Effector memory CD8-positive, alpha-beta T cell (primary cell): Measurements from ENCODE around the gene GSX2.
"Not testable (repeated sequence)": the region's sequence is repeated elsewhere in the genome, so short reads cannot be mapped to it uniquely, and the experiment has no call there.

Experiments
- ATAC-seq: fragments of 150-1000 bp; cut with Tn5 transposase; replicated peaks from 2 replicates; pipeline ENCODE4 v1.10.0; 2021; ENCODE audit warnings: mild to moderate bottlenecking, moderate library complexity
- DNase-seq, 3 experiments: peaks; one replicate each; pipeline ENCODE4 v3.0.0; 2021
- H3K27ac Mint-ChIP-seq, 2 donors: one replicate each; pipeline ENCODE4 v1.8.0; 2022; ENCODE audit warnings: mild to moderate bottlenecking in 2 of 2, mixed read lengths in 2 of 2, moderate library complexity in 2 of 2
- H3K27me3 Mint-ChIP-seq, 2 donors: one replicate each; pipeline ENCODE4 v1.8.0; 2022; ENCODE audit warnings: mixed read lengths in 2 of 2
- H3K36me3 Mint-ChIP-seq: one replicate; pipeline ENCODE4 v1.8.0; 2022; ENCODE audit warnings: mild to moderate bottlenecking, moderate library complexity, mixed read lengths; ENCODE audit not compliant: insufficient read depth
- H3K4me1 Mint-ChIP-seq, 2 donors: one replicate each; pipeline ENCODE4 v1.8.0; 2022; ENCODE audit warnings: low read depth in 2 of 2, mixed read lengths in 2 of 2
- H3K4me3 Mint-ChIP-seq, 2 donors: one replicate each; pipeline ENCODE4 v1.8.0; 2022; ENCODE audit warnings: mild to moderate bottlenecking in 2 of 2, mixed read lengths in 2 of 2, moderate library complexity in 2 of 2
- H3K9me3 Mint-ChIP-seq, 2 donors: one replicate each; pipeline ENCODE4 v1.8.0; 2022; ENCODE audit warnings: mixed read lengths in 2 of 2

The GSX2 gene

DNA sequence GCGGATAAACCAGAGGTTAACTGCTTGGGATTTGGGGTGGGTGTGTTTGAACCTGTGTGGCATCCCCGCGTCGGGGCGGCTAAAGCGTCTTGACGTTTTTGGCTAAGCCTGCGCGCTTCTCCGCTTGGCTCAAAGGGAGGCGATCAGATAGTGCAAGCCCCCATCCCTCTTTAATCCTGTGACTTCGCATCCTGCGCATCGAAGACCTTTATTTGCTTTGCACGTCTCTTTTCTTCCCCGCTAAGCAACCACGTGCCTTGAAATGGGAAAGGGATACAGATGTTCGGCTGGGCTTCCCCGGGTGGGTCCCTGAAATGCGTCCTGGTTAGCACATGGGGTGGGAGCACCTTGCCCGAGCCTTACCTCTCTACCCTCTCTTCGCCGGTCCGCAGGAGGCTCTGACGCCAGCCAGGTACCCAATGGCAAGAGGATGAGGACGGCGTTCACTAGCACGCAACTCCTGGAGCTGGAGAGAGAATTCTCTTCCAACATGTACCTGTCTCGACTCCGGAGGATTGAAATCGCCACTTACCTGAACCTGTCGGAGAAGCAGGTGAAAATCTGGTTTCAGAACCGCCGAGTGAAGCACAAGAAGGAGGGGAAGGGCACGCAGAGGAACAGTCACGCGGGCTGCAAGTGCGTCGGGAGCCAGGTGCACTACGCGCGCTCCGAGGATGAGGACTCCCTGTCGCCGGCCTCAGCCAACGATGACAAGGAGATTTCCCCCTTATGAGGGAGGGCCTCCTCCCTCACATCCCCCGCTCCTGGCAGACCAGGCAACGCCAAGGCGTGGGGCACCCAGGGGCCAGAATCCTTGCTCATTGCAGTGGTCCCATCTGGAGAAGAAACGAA is 1.5 kb downstream of the GSX2 start:
- DNase-seq (no peak), ATAC-seq (no peak)
- Mint-ChIP-seq H3K27me3 (peaks cover 90 to 96% of the 10 kb centered on the region in 2 donors), H3K36me3 (no peaks in the 10 kb centered on the region), H3K4me1 (peaks cover 25 to 28% of the 10 kb centered on the region in 2 donors), H3K4me3 (peak overlapping the region; percentile 71 to 74), H3K9me3 (no peaks in the 10 kb centered on the region), H3K27ac (no peak overlapping the region)

- no peaks in the 10 kb centered on the region for H3K9me3 Mint-ChIP-seq
- H3K27ac Mint-ChIP-seq: no peak overlapping the region
- peaks cover 90 to 96% of the 10 kb centered on the region in 2 donors for H3K27me3 Mint-ChIP-seq
- ATAC-seq: no peak
- peaks cover 25 to 35% of the 10 kb centered on the region in 2 donors for H3K4me1 Mint-ChIP-seq
- no peaks in the 10 kb centered on the region for H3K36me3 Mint-ChIP-seq
- no peak overlapping the region for H3K4me3 Mint-ChIP-seq
- no peak for DNase-seq
These were observed 2.7 kb downstream of the GSX2 start for GRCh38 chr4:54102531-54103106.

GRCh38 chr4:54103190-54103574 is 3.2 kb downstream of the GSX2 start:
- Mint-ChIP-seq H3K4me3 (no peak overlapping the region), H3K4me1 (peaks cover 29 to 38% of the 10 kb centered on the region in 2 donors)
- DNase-seq: no peak

GRCh38 chr4:54104907-54105306 is 4.9 kb downstream of the GSX2 start:
- ATAC-seq (no peak), DNase-seq (no peak)
- peaks cover 19 to 28% of the 10 kb centered on the region in 2 donors for H3K4me1 Mint-ChIP-seq
- no peak overlapping the region for H3K27ac Mint-ChIP-seq
- no peak overlapping the region for H3K4me3 Mint-ChIP-seq
- no peaks in the 10 kb centered on the region for H3K9me3 Mint-ChIP-seq
- H3K27me3 Mint-ChIP-seq: peaks cover 88 to 96% of the 10 kb centered on the region in 2 donors
- H3K36me3 Mint-ChIP-seq: no peaks in the 10 kb centered on the region

More at GRCh38 chr4:54103190-54103574, 3.2 kb downstream of the GSX2 start:
- Mint-ChIP-seq H3K27ac (no peak overlapping the region), H3K27me3 (peaks cover 89 to 96% of the 10 kb centered on the region in 2 donors), H3K36me3 (no peaks in the 10 kb centered on the region), H3K9me3 (no peaks in the 10 kb centered on the region)
- no peak for ATAC-seq

DNA sequence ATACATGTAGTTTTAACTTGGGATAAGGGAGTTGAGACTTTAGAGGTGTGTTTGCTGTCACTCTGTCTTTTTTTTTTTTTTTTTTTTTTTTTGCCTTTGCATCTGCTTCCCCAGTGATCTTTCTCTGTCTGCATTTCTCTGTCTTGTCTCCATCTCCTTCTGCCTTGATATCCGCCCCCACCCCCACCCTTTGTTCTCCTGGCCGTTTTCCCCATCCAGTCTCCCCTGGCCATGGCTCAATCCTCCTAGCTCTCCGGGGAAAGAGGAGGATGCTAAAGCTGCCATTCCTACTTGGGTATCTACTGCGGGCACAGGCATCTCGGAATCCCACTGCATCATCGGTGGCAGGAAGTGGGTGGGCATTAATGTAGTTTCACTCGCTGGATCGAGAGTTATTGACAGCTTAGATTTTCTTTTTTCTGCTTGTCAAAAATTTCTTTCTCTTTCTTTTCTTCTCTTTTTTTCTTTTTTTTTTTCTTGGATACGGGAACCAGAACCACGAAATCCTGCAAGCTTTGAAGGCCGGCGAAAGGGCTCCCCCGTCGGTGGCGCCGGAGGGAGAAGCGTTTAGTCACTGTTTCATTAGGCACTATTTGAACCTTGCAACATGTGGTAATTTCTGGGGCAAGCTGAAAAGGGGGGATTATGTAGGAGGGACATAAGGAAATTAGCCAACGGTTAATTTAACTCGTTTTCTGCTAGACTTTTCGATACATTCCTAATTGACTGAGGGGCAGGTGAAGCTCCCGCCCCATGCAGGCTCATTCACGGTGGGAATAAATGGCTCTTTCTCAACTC is 8.2 kb downstream of the GSX2 start:
- H3K36me3 Mint-ChIP-seq: no peaks in the 10 kb centered on the region
- no peak for ATAC-seq
- H3K4me1 Mint-ChIP-seq: peaks cover 5 to 14% of the 10 kb centered on the region in 2 donors
- no peak for DNase-seq
- peaks cover 85 to 93% of the 10 kb centered on the region in 2 donors for H3K27me3 Mint-ChIP-seq
- no peaks in the 10 kb centered on the region for H3K9me3 Mint-ChIP-seq
- H3K27ac Mint-ChIP-seq: no peak overlapping the region
- H3K4me3 Mint-ChIP-seq: peak overlapping the region; percentile 49 to 56

GRCh38 chr4:54109241-54110018 is 9.5 kb downstream of the GSX2 start:
- Mint-ChIP-seq H3K36me3 (no peaks in the 10 kb centered on the region), H3K27ac (no peak overlapping the region), H3K27me3 (peaks cover 72 to 80% of the 10 kb centered on the region in 2 donors), H3K4me3 (no peak overlapping the region), H3K4me1 (peaks cover 3 to 14% of the 10 kb centered on the region in 2 donors), H3K9me3 (no peaks in the 10 kb centered on the region)
- ATAC-seq (no peak), DNase-seq (no peak)

GRCh38 chr4:54110019-54110416 is 10.1 kb downstream of the GSX2 start:
- DNase-seq: no peak
- H3K4me3 Mint-ChIP-seq: no peak overlapping the region
- no peak overlapping the region for H3K27ac Mint-ChIP-seq
- H3K36me3 Mint-ChIP-seq: no peaks in the 10 kb centered on the region
- peaks cover 3 to 14% of the 10 kb centered on the region in 2 donors for H3K4me1 Mint-ChIP-seq
- ATAC-seq: no peak
- H3K9me3 Mint-ChIP-seq: no peaks in the 10 kb centered on the region
- H3K27me3 Mint-ChIP-seq: peaks cover 70 to 80% of the 10 kb centered on the region in 2 donors

GRCh38 chr4:54113206-54113605 is 13.2 kb downstream of the GSX2 start:
- not testable (repeated sequence) for H3K36me3 Mint-ChIP-seq, DNase-seq, ATAC-seq, H3K9me3 Mint-ChIP-seq, H3K4me1 Mint-ChIP-seq, H3K27ac Mint-ChIP-seq, H3K4me3 Mint-ChIP-seq
- H3K27me3 Mint-ChIP-seq: peaks cover 64 to 79% of the 10 kb centered on the region in 2 donors

- not testable (repeated sequence) for ATAC-seq, H3K27ac Mint-ChIP-seq, H3K4me3 Mint-ChIP-seq, H3K4me1 Mint-ChIP-seq, DNase-seq, H3K9me3 Mint-ChIP-seq, H3K36me3 Mint-ChIP-seq
- peaks cover 44 to 59% of the 10 kb centered on the region in 2 donors for H3K27me3 Mint-ChIP-seq
These were observed 16.3 kb downstream of the GSX2 start for GRCh38 chr4:54116246-54116645.

DNA sequence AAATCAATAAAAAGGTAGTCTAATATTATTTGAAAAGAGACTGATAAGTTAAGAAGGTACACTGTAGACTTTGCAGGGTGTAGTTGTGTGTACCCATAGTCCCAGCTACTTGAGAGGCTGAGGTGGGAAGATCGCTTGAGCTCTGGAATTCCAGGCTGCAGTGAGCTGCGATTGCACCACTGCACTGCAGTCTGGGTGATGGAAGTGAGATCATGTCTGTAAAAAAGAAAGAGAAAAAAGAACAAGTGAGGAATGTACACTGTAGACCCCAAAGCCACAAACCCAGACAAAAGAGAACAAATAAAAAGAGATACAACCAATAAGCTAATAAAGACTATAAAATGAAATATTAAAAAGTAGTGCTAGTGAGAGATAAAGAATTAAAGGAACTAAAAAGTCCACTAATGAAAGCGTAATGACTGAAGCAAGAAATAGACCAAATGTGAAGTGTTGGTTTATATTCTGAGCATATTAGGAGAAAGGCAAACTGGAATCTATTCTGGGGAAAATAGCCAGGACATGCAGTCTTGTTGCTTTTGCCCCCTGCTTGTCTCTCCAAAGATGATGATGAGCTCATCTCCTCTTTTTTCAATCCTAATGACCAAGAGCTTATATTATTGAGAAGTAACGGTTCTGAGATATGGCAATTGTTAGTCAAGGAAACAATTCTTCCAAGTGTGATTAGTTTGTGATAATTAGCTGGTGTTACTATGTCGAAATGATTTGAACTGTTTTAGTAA is 19.1 kb downstream of the GSX2 start:
- H3K4me1 Mint-ChIP-seq: no peaks in the 10 kb centered on the region
- peaks cover 47% of the 10 kb centered on the region in 2 donors for H3K27me3 Mint-ChIP-seq

GRCh38 chr4:54120518-54120917 is 20.6 kb downstream of the GSX2 start:
- Mint-ChIP-seq H3K9me3 (no peaks in the 10 kb centered on the region), H3K36me3 (peaks cover 4% of the 10 kb centered on the region), H3K4me1 (no peaks in the 10 kb centered on the region), H3K27ac (no peak overlapping the region), H3K27me3 (peaks cover 44 to 46% of the 10 kb centered on the region in 2 donors), H3K4me3 (no peak overlapping the region)
- ATAC-seq (no peak), DNase-seq (no peak)

More for the DNA sequence above, 19.1 kb downstream of the GSX2 start:
- ATAC-seq: no peak
- Mint-ChIP-seq H3K36me3 (peaks cover 4% of the 10 kb centered on the region), H3K9me3 (no peaks in the 10 kb centered on the region), H3K4me3 (no peak overlapping the region), H3K27ac (no peak overlapping the region)
- no peak for DNase-seq

GRCh38 chr4:54127660-54128059 is 27.7 kb downstream of the GSX2 start:
- DNase-seq: no peak
- peaks cover 39 to 51% of the 10 kb centered on the region in 2 donors for H3K27me3 Mint-ChIP-seq

More at GRCh38 chr4:54127660-54128059, 27.7 kb downstream of the GSX2 start:
- no peak for ATAC-seq
- no peaks in the 10 kb centered on the region for H3K36me3 Mint-ChIP-seq
- peaks cover 3 to 14% of the 10 kb centered on the region in 2 donors for H3K9me3 Mint-ChIP-seq
- no peak overlapping the region for H3K4me3 Mint-ChIP-seq
- H3K27ac Mint-ChIP-seq: no peak overlapping the region
- no peaks in the 10 kb centered on the region for H3K4me1 Mint-ChIP-seq
